ENCODE results near the gene ARHGDIG.
"Not testable (repeated sequence)": the region's sequence is repeated elsewhere in the genome, so short reads cannot be mapped to it uniquely, and the experiment has no call there.

Gene ARHGDIG

DNA sequence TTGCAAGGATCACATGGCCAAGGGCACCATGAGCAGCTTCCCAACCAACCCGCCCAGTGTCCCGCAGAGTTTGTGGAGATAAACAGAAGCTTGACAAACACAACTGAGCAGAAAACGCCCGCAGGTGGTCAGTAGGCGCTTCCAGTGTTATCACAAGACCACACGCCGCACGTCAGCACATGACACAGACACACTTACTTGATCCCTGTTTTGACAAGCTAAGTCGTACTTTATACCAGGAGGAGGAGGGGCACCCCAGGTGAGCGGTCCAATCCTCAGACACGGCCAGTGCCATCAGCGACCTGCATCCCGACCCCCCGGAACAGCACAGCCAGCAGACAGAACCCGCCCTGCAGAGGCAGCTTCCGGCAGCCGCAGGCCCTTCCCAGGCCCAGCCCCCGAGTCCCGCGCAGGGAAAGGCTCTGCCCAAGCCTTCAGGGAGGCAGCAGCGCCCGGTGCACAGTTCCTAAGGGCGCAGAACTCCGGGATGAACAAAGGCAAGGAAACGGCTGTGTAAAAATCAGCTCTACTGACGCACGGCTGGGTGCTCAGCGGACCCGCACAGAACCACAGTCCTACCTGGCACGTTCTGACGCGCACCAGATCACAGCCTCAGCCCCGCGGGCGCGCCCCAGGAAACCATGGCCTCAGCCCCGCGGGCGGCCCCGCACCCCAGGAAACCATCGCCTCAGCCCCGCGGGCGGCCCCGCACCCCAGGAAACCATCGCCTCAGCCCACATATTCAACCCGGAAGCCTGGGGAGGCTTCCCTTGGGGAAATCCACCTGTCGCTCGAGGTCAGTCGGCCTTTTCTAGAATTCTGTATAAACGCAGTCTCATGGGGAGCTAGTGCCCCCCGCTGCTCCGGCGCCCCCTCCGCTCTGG, 44.3 kb downstream of the ARHGDIG start:
- DNase-seq (ENCODE audit: insufficient read length, low spot score) = no peak
- TF ChIP-seq, protein P1, sequence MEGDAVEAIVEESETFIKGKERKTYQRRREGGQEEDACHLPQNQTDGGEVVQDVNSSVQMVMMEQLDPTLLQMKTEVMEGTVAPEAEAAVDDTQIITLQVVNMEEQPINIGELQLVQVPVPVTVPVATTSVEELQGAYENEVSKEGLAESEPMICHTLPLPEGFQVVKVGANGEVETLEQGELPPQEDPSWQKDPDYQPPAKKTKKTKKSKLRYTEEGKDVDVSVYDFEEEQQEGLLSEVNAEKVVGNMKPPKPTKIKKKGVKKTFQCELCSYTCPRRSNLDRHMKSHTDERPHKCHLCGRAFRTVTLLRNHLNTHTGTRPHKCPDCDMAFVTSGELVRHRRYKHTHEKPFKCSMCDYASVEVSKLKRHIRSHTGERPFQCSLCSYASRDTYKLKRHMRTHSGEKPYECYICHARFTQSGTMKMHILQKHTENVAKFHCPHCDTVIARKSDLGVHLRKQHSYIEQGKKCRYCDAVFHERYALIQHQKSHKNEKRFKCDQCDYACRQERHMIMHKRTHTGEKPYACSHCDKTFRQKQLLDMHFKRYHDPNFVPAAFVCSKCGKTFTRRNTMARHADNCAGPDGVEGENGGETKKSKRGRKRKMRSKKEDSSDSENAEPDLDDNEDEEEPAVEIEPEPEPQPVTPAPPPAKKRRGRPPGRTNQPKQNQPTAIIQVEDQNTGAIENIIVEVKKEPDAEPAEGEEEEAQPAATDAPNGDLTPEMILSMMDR (IDR thresholded peaks at IDR 0.05; ENCODE audit: insufficient read depth, missing control alignments) = no peak
- no peak for FAIRE-seq

- no peak for FAIRE-seq
- no peak for DNase-seq (ENCODE audit: insufficient read length, low spot score)
- TF ChIP-seq, protein P1 (IDR thresholded peaks at IDR 0.05; ENCODE audit: insufficient read depth, missing control alignments) = no peak
These were observed 45.2 kb downstream of the ARHGDIG start for GRCh38 chr16:325375-326145.

DNA sequence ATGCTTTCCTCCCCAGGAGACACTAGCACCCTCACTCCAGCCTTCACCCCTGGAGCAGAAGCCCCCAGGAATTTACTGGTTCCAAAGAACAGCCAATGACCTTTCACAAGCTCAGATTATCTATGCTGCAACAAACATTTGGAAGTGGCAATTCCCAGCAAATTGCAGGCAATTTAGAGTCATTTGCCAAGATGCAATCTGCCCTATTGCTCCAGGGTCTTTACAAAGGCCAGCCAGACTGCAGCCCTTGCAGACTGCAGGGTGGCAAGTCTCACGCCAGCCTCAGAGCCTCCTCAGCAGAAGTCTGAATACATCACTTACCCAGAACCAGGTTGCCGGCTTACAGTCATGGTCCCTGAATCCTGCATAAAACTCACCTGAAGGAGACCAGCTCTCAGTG, 50.4 kb downstream of the ARHGDIG start:
- TF ChIP-seq, protein P1 (IDR thresholded peaks at IDR 0.05; ENCODE audit: insufficient read depth, missing control alignments) = no peak
- no peak for FAIRE-seq

GRCh38 chr16:331181-331814, 50.9 kb downstream of the ARHGDIG start:
- DNase-seq (ENCODE audit: insufficient read length, low spot score); FAIRE-seq: not testable (repeated sequence)

More for the DNA sequence above, 50.4 kb downstream of the ARHGDIG start:
- no peak for DNase-seq (ENCODE audit: insufficient read length, low spot score)
